GM21367 (cell line): ENCODE measurements around the gene FYTTD1.
A peak's percentile ranks its signal among the peaks of the same experiment; 100 is the strongest.

ENCODE experiments used
- ATAC-seq: cut with Tn5 transposase; IDR thresholded peaks from one replicate; pipeline ENCODE4 v1.9.1; 2021; ENCODE audit not compliant: unreplicated experiment

FYTTD1 gene

GRCh38 chr3:197737319-197737649, 12.4 kb upstream of the FYTTD1 start:
- ATAC-seq = no peak

GRCh38 chr3:197737749-197738462, 11.8 kb upstream of the FYTTD1 start:
- ATAC-seq = no peak

- ATAC-seq = no peak
Measured at GRCh38 chr3:197742787-197743186, 6.9 kb upstream of the FYTTD1 start.

GRCh38 chr3:197746209-197746608, 3.5 kb upstream of the FYTTD1 start:
- no peak for ATAC-seq

GRCh38 chr3:197746801-197747237, 2.9 kb upstream of the FYTTD1 start:
- ATAC-seq = no peak

GRCh38 chr3:197748597-197749314, 927 bp upstream of the FYTTD1 start:
- ATAC-seq = no peak

- peak; percentile 25 for ATAC-seq
Measured at GRCh38 chr3:197749315-197749600, 425 bp upstream of the FYTTD1 start.

GRCh38 chr3:197750396-197750831, 731 bp downstream of the FYTTD1 start:
- peak; percentile 41 for ATAC-seq

GRCh38 chr3:197750858-197751737, 1.4 kb downstream of the FYTTD1 start:
- no peak for ATAC-seq

GRCh38 chr3:197752107-197752506, 2.4 kb downstream of the FYTTD1 start:
- no peak for ATAC-seq

- ATAC-seq = no peak
Measured at GRCh38 chr3:197753263-197753662, 3.6 kb downstream of the FYTTD1 start.

GRCh38 chr3:197756704-197757103, 7.0 kb downstream of the FYTTD1 start:
- no peak for ATAC-seq

- ATAC-seq = no peak
Measured at GRCh38 chr3:197758512-197758911, 8.8 kb downstream of the FYTTD1 start.

GRCh38 chr3:197761784-197762183, 12.1 kb downstream of the FYTTD1 start:
- no peak for ATAC-seq

GRCh38 chr3:197775317-197775716, 25.6 kb downstream of the FYTTD1 start:
- ATAC-seq = no peak

GRCh38 chr3:197782230-197782629, 32.5 kb downstream of the FYTTD1 start:
- no peak for ATAC-seq

GRCh38 chr3:197784019-197784585, 34.4 kb downstream of the FYTTD1 start:
- no peak for ATAC-seq

GRCh38 chr3:197787412-197787811, 37.7 kb downstream of the FYTTD1 start:
- no peak for ATAC-seq

- no peak for ATAC-seq
Measured at GRCh38 chr3:197789309-197789708, 39.6 kb downstream of the FYTTD1 start.

GRCh38 chr3:197790033-197790432, 40.4 kb downstream of the FYTTD1 start:
- ATAC-seq = no peak

GRCh38 chr3:197791113-197791891, 41.6 kb downstream of the FYTTD1 start, which contains the start of gene LRCH3:
TSS of gene LRCH3 (plus strand) at chr3:197791254. CDS start at chr3:197791279, 25 bp downstream.
- peak; percentile 53 for ATAC-seq
